HG02884 (cell line): ENCODE measurements around the gene RERE.

ENCODE experiments used
- ATAC-seq: cut with Tn5 transposase; IDR thresholded peaks from one replicate; pipeline ENCODE4 v1.9.1; 2021; ENCODE audit warnings: mild to moderate bottlenecking, moderate library complexity; ENCODE audit not compliant: unreplicated experiment

RERE gene

GRCh38 chr1:8584316-8584715, 233.1 kb downstream of the RERE start:
- no peak for ATAC-seq

- ATAC-seq, result no peak
These were observed 234.4 kb downstream of the RERE start for GRCh38 chr1:8583031-8583430.

GRCh38 chr1:8580566-8580965, 236.9 kb downstream of the RERE start:
- ATAC-seq, result no peak

- ATAC-seq, result no peak
These were observed 238.5 kb downstream of the RERE start for GRCh38 chr1:8578936-8579335.

GRCh38 chr1:8578132-8578877, 239.1 kb downstream of the RERE start:
- ATAC-seq, result no peak

- ATAC-seq, result no peak
These were observed 242.5 kb downstream of the RERE start for GRCh38 chr1:8574985-8575384.

GRCh38 chr1:8572106-8572505, 245.3 kb downstream of the RERE start:
- no peak for ATAC-seq

- no peak for ATAC-seq
These were observed 246.0 kb downstream of the RERE start for GRCh38 chr1:8571200-8571984.

- no peak for ATAC-seq
These were observed 247.0 kb downstream of the RERE start for GRCh38 chr1:8570465-8570864.

- no peak for ATAC-seq
These were observed 248.2 kb downstream of the RERE start for GRCh38 chr1:8569242-8569641.

- no peak for ATAC-seq
These were observed 248.6 kb downstream of the RERE start for GRCh38 chr1:8568837-8569236.

- ATAC-seq, result no peak
These were observed 250.3 kb downstream of the RERE start for GRCh38 chr1:8567146-8567545.

GRCh38 chr1:8565802-8566201, 251.6 kb downstream of the RERE start:
- no peak for ATAC-seq

GRCh38 chr1:8563944-8564537, 253.4 kb downstream of the RERE start:
- no peak for ATAC-seq

- no peak for ATAC-seq
These were observed 254.3 kb downstream of the RERE start for GRCh38 chr1:8562881-8563865.

- no peak for ATAC-seq
These were observed 255.2 kb downstream of the RERE start for GRCh38 chr1:8562222-8562621.

GRCh38 chr1:8560611-8561544, 256.6 kb downstream of the RERE start:
- ATAC-seq, result no peak

GRCh38 chr1:8560035-8560434, 257.4 kb downstream of the RERE start:
- no peak for ATAC-seq

GRCh38 chr1:8555582-8555981, 261.9 kb downstream of the RERE start:
- ATAC-seq, result no peak
